Measurements from ENCODE around the gene OR51I2. TPM values are rescaled to one million over a fixed set of nuclear protein-coding genes. Genes with fewer than 3 reads are reported as not detected.

OR51I2 gene
- total RNA-seq, 4 donors from 2014 or later = not detected

GRCh38 chr11:5488798-5489399 is 39.8 kb downstream of the OR51I2 start:
- TF ChIP-seq POLR2A (IDR thresholded peaks at IDR 0.05) (no peak), CTCF (IDR thresholded peaks at IDR 0.05) (no peak), EP300 (IDR thresholded peaks at IDR 0.05) (no peak), POLR2AphosphoS5 (IDR thresholded peaks at IDR 0.05) (no peak)
- 100% methylated on average over 2 of the region's 4 CpGs; no CpG with 5 or more reads in 1 of the 2 donors for WGBS, 2 donors (ENCODE audit: low coverage in 1 of 2)
- Histone ChIP-seq H3K4me3 (no peak overlapping the region), H3K27ac (no peak overlapping the region), H3K27me3 (no peaks in the 10 kb centered on the region), H3K9me3 (no peaks in the 10 kb centered on the region), H3K36me3 (no peaks in the 10 kb centered on the region), H3K4me1 (no peaks in the 10 kb centered on the region)
- ATAC-seq = no peak

GRCh38 chr11:5489576-5490357 is 40.6 kb downstream of the OR51I2 start:
- TF ChIP-seq POLR2AphosphoS5 (IDR thresholded peaks at IDR 0.05) = no peak
- no peak for TF ChIP-seq EP300 (IDR thresholded peaks at IDR 0.05)
- no peak for TF ChIP-seq CTCF (IDR thresholded peaks at IDR 0.05)
- no peak for TF ChIP-seq POLR2A (IDR thresholded peaks at IDR 0.05)
- Histone ChIP-seq H3K4me3 (no peak overlapping the region), H3K27ac (no peak overlapping the region), H3K36me3 (no peaks in the 10 kb centered on the region), H3K9me3 (no peaks in the 10 kb centered on the region), H3K4me1 (no peaks in the 10 kb centered on the region), H3K27me3 (no peaks in the 10 kb centered on the region)
- no peak for ATAC-seq
- WGBS, 2 donors (ENCODE audit: low coverage in 1 of 2) = 20 to 25% methylated on average over 3 of the region's 5 CpGs

GRCh38 chr11:5499671-5500070 is 50.5 kb downstream of the OR51I2 start:
- no peak for TF ChIP-seq CTCF (IDR thresholded peaks at IDR 0.05)
- TF ChIP-seq POLR2AphosphoS5 (IDR thresholded peaks at IDR 0.05) = no peak
- TF ChIP-seq EP300 (IDR thresholded peaks at IDR 0.05) = no peak
- TF ChIP-seq POLR2A (IDR thresholded peaks at IDR 0.05) = no peak
- H3K4me1 ChIP-seq = no peaks in the 10 kb centered on the region
- ATAC-seq = no peak
- no peaks in the 10 kb centered on the region for H3K27me3 ChIP-seq
- H3K4me3 ChIP-seq = no peak overlapping the region
- H3K9me3 ChIP-seq = no peaks in the 10 kb centered on the region
- no peaks in the 10 kb centered on the region for H3K36me3 ChIP-seq
- H3K27ac ChIP-seq = no peak overlapping the region
- WGBS, 2 donors (ENCODE audit: low coverage in 1 of 2) = 42 to 75% methylated on average over 2 of the region's 2 CpGs

- TF ChIP-seq EP300 (IDR thresholded peaks at IDR 0.05) = no peak
- TF ChIP-seq POLR2AphosphoS5 (IDR thresholded peaks at IDR 0.05) = no peak
- TF ChIP-seq POLR2A (IDR thresholded peaks at IDR 0.05) = no peak
- no peak for TF ChIP-seq CTCF (IDR thresholded peaks at IDR 0.05)
- Histone ChIP-seq H3K4me1 (no peaks in the 10 kb centered on the region), H3K27me3 (no peaks in the 10 kb centered on the region), H3K36me3 (no peaks in the 10 kb centered on the region), H3K27ac (no peak overlapping the region), H3K9me3 (no peaks in the 10 kb centered on the region), H3K4me3 (no peak overlapping the region)
- WGBS, 2 donors (ENCODE audit: low coverage in 1 of 2) = 81 to 88% methylated on average over 5 to 6 of the region's 6 CpGs
- no peak for ATAC-seq
Measured at GRCh38 chr11:5500393-5500801, 51.3 kb downstream of the OR51I2 start.
